NK-92 (cell line): ENCODE data around the gene OR4D9.

Experiments
- DNase-seq: peaks from one replicate; lab custom pipeline; 2025; ENCODE audit not compliant: unreplicated experiment; lab: John Stamatoyannopoulos, UW

OR4D9 gene

DNA sequence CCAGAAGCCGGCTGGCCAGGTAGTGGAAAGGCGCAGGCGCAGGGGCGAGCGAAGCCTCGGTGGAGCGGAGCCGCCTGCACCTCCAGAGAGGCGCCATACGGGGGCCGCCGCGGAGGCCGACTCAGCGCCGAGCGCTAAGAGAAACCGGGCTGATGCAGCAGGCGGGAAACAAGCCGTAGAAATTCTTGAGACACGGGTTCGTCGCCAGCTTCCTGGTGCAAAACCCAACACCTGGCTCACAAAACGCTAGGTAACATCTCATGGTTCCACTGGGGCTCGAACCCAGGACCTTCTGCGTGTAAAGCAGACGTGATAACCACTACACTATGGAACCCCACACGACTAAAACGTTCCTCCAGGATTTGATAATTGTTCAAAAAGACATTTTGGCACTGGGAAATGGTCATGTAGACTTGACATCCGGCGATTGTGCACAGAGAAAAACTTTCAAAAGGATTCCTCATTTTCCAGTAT is 39.1 kb downstream of the OR4D9 start:
- DNase-seq = no peak

DNA sequence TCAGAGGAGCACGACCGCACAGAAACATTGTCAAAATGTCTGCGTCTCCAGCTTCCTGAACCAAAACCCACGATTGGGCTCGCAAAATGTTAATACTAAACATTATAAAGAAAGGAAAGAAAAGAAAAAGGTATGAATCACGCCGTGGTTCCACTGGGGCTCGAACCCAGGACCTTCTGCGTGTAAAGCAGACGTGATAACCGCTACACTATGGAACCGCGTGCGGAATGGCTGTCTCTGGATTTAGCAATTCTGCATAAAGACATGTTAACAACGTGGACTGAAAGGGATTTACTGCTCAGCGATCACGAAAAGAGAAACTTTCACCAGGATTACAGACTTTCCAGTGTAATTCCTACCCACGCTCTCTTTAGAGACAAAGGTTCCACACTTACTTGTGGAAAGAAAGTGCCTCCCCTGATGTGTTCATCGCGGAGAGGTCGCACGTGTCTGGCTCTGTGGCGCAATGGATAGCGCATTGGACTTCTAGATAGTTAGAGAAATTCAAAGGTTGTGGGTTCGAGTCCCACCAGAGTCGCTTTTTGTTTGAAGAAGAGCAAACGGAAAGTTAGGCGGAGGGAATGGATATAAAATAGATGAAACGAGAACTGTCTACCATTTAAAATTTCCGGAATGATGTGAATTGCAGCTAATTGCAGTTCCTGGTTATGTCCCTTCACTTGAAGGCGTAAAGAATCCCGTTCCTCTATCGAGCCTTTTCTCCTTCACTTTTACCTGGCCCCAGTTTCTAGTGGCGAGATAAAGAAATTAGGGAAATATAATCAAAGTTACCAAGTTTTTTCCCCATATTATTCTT is 39.7 kb downstream of the OR4D9 start:
- DNase-seq = no peak

DNA sequence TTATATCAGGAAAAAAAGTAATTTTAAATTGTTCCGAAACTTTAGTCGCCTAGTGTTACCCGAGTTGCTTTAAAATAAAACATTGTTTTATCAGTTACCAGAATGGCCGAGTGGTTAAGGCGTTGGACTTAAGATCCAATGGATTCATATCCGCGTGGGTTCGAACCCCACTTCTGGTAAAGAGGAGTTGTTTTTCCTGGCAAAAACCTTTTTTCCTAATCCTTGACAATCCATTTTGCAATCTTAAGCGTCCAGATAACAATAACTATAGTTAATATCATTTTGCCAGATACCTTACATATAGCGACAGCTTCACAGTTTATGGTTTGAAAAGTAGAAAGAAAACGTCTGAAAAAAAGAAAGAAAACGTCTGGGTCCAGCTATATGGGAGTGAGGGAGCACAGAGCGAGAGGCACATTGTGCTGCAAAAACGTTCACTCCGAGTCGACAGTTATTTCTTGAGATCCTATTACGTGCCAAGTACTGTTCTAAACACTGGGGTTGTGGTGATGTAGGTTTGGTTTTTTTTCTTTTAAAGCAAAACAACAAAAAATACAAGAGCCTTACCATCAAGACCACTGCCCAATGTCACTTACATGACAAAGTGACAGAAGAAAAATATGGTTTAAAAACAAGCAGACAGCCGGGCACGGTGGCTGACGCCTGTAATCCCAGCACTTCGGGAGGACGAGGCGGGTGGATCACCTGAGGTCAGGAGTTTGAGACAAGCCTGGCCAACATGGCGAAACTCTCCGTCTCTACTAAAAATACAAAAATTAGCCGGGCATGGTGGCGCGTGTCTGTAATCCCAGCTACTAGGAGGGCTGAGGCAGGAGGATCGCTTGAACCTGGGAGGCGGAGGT is 40.6 kb downstream of the OR4D9 start:
- no peak for DNase-seq

DNA sequence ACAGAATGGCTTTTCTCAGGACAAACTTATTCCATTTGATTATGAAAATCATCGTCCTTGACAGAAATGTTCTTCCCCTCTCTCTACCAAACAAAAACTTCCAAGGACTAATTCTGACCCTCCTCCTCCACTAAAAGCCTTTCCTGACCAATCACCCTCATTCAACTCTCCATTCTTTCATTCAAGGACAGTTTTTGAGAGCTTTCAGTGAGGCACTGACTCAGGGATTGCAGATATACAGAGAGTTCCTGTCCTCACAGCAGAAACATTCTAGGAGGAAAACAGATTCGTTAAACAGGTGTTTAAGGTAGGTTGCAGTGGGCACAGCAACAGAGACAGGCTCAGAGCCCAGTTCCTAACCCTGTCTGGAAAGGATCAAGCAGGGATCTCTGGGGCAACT is 41.5 kb downstream of the OR4D9 start:
- DNase-seq = no peak

DNA sequence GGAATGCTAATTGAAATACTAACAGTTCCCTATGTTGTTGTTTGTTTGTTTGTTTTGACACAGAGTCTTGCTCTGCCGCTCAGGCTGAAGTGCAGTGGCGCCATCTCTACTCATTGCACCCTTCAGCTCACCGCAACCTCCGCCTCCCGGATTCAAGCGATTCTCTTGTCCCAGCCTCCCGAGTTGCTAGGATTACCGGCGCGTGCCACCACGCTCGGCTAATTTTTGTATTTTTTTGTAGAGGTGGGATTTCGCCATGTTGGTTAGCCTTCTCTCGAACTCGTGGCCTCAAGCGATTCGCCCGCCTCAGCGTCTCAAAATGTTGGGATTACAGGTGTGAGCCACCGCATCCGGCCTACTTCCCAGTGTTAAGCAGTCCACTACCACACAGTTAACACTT is 42.0 kb downstream of the OR4D9 start:
- no peak for DNase-seq

DNA sequence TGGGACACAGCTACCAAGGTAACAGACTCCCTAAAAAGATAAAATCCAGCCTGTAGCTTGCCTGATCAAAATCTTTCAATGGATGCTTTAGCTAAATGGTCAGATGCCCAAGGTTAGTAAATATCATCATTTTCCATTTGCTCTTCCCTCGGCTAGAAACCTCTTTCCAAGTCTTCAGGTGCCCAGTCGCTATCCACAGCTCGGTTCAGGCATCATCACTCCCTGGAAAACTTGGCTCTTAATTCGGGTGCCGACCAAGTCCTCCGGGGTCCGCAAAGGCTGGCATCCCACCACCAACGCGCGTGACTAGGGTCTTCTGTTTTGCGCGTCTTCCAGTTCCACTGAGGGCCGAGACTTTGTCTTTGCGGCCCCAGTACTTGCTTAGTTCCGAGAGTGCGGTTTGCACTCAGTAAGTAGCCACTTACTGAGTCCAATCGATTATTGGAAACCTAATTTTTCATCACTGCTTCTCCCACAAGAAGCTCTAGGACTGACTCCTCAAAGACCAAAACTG is 44.3 kb downstream of the OR4D9 start:
- no peak for DNase-seq

DNA sequence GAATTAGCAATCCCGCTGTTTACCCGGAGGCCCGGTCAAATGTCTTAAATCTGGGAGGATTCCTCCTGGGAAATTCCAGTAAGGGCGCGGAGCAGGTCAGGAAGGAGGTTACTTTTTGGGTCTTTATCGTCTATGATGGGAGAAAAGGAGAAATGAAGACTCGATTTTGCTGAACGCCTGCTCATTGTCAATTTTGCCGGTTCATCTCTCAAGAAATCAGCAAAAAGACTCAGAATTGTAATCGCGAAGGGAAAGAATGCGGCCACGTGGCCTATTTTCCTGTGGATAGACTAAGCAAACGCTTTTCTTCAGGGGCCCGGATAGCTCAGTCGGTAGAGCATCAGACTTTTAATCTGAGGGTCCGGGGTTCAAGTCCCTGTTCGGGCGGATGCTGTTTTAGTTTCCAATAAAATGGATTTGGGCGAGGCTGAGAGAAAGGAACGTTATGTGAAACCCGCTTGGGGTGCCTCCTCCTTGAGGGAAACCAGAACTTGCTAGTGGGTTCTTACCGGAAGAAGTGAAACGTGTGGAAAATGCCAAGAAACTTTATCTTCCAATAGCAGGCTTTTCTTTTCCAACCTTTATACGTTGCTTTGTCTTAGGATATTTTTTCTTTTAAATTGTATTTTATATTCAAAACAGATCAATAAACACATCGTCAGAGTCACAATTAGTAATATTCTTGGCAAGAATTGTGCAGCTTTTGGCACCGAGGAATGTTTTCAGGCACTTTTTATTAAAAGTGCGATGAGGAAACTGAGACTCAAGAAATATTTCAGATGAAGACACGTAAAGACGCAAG is 45.0 kb downstream of the OR4D9 start:
- DNase-seq = no peak

DNA sequence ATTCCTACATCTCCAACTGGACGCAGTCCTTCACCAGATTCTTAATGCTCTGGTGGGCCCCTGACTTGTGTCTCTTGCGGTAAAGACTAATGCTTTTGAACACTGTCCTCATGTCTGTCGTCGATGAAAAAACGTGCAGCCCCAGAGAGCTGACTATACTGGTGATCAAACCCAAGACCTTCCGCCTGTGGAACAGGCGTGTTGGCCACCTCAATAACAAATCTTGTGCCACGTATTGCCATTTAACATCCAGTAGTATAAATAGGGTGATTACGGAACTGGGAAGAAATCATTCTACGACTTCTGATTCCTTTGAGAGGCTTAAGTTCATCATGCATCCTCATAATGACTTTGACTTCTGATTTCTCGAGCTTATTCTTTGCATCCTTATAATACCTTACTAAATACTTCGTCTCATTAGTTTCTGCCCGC is 45.6 kb downstream of the OR4D9 start:
- no peak for DNase-seq

DNA sequence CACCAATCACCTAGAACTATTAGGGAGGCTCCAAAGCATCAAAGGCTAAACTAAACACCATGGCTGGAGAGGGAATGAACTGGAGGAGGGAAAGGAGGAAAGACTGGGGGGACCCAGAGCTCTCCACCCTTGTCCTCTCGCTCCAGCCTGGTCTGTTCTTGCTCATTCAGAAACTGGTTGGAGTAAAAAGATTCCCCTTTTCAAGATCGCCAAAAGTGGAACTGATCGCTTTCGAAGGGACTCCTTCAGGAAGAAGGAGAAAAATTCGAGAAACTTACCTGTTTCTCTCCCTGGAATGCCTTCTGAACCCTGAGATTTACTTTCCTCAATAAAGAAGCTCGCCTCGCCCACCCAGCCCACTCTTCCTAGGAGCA is 46.9 kb downstream of the OR4D9 start:
- DNase-seq = no peak

DNA sequence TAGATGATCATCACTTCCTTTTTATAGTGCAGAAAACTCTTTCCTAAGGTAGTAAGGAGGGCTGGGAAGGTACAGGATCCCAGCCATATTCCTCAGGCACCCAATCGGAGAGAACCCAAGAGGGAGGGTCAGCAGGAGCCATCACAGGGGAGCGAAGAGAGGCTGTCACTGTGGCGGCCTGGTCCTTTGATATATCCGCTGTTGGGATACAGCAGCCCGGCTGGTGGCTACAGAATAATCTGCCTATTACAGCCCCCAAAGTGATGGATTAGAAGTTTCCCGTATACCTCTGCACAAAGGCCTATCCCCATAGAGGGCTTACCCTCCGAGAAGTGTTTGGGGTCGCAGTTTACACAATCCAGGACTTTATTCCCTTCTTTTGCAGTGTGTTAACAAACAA is 48.5 kb downstream of the OR4D9 start:
- DNase-seq = no peak

DNA sequence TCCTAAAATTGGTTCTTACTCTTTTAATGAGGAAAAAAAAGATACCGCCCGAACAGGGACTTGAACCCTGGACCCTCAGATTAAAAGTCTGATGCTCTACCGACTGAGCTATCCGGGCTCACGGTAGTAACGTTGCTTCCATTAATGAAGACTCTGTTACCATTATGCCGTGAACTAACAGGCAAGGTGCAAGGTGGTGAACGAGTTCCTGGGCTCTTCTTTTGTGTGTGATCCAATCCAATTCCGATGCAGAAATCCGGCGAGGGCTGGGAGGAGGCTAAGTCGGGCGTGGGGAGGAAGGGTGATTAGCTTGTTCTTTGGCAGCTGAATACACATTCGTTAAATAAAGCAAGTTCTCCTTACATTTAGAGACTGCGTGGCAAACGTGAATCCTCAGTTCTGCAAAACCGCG is 49.0 kb downstream of the OR4D9 start:
- no peak for DNase-seq

DNA sequence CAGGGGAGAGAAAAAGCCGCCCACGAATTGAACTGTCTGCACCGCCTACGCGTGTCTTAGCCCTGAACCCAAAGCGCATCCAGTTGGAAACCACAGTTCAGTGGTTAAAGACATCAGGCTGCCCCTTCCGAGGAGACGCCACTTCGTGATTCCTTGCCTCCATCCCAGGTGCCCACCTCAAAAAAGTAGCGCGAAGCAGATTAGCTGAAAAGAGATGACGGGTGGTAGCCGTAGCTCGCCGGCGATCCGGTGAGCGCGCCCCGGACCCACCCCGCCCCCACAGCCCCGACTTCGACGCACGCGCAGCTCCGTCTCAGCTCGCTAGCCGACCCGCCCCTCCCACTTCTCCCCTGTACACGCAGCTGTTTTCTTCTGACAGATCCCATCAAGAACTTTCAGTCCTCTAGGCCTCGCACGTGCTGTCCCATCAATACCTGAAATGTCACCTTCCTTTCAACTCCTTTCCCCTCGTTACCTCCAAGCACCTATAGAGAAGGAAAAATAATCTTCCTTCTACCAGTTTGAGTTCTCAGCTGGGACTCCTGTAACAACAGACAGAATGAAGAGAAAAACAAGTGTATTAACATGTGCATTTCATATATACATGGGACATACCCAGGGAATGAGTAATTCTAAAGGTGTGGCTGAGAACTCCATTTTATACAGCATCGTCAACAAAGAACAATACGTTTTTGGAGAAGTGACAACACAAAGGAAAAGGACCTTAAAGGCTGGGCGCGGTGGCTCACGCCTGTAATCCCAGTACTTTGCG is 49.5 kb downstream of the OR4D9 start:
- no peak for DNase-seq

DNA sequence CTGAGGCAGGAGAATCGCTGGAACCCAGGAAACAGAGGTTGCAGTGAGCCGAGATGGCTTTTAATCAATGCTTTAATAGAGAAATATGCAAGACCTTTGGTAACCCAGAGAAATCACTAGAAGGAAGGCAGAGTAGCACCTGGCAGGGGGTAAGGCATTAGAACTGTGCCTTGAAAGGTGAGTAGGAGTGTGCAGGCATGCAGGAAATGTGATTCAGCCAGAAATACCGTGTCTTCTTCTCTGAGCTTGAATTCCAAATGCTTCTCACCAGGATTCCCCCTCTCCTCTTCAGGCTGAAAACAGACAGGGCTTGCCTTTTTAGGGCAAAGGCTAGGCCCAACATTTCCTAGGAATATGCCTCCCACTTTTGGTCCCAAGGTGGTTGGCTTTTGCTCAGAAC is 51.0 kb downstream of the OR4D9 start:
- no peak for DNase-seq
